ENCODE results near the gene ZFP62.

DNA sequence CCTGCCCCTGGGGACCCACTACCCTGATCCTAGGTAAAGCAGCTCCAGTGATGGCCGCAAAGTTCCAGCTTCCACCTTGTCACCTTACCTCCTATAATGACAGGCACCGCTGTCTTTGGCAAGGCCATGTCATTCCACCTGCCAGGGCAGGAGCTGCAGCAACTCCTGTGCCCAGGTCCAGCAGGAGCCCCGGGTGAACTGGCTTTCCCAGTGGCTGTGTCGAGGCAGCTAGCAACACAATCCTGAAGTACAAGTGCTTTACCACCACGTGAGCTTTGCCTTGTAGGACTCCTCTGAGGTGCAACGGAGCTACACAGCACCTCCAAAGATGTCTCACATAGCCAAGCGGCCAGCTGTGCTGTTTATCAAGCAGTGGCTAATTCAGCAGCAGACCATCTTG is 37.7 kb downstream of the ZFP62 start:
- no peak for TF ChIP-seq EZH2 (IDR thresholded peaks at IDR 0.05)
- no peak for TF ChIP-seq POLR2AphosphoS5 (IDR thresholded peaks at IDR 0.05; ENCODE audit: borderline replicate concordance, low read depth, low read length)

Data from SK-N-MC (cell line).